NT2/D1 (cell line): Measurements from ENCODE around the gene ITGAL.
"Not testable (repeated sequence)": the region's sequence is repeated elsewhere in the genome, so short reads cannot be mapped to it uniquely, and the experiment has no call there.

Experiments
- DNase-seq: peaks from one replicate; pipeline ENCODE4 v3.0.0-alpha.2; 2011; ENCODE audit warnings: low read depth, low spot score
- H3K27me3 ChIP-seq: 2 replicates; pipeline ENCODE4 v1.6.0; 2011; ENCODE audit warnings: mild to moderate bottlenecking; ENCODE audit not compliant: insufficient read length, insufficient read depth
- H3K36me3 ChIP-seq: 2 replicates; pipeline ENCODE4 v1.6.1; 2011; ENCODE audit warnings: mild to moderate bottlenecking, low read length, mixed read lengths; ENCODE audit not compliant: insufficient read depth, insufficient read length
- H3K4me1 ChIP-seq: 2 replicates; pipeline ENCODE4 v1.5.1; 2011; ENCODE audit not compliant: insufficient read depth, insufficient read length
- H3K4me3 ChIP-seq: 2 replicates; pipeline ENCODE4 v1.5.1; 2011; ENCODE audit warnings: low read depth; ENCODE audit not compliant: insufficient read length
- H3K9ac ChIP-seq: 2 replicates; pipeline ENCODE4 v1.6.0; 2011; ENCODE audit warnings: low read depth; ENCODE audit not compliant: insufficient read length
- H3K9me3 ChIP-seq: 2 replicates; pipeline ENCODE4 v1.5.1; 2011; ENCODE audit warnings: mild to moderate bottlenecking, low read length; ENCODE audit not compliant: insufficient read depth
- SUZ12 ChIP-seq: IDR thresholded peaks from 2 replicates; pipeline ENCODE4 v1.6.1; 2011; ENCODE audit not compliant: insufficient read length, insufficient read depth; ENCODE audit errors: extremely low read depth
- YY1 ChIP-seq: IDR thresholded peaks from 2 replicates; pipeline ENCODE4 v1.6.1; 2011; ENCODE audit not compliant: insufficient read length, insufficient read depth
- ZNF274 ChIP-seq: IDR thresholded peaks from 2 replicates; pipeline ENCODE4 v1.6.1; 2011; ENCODE audit warnings: mild to moderate bottlenecking, low read depth, low read length

ITGAL gene

DNA sequence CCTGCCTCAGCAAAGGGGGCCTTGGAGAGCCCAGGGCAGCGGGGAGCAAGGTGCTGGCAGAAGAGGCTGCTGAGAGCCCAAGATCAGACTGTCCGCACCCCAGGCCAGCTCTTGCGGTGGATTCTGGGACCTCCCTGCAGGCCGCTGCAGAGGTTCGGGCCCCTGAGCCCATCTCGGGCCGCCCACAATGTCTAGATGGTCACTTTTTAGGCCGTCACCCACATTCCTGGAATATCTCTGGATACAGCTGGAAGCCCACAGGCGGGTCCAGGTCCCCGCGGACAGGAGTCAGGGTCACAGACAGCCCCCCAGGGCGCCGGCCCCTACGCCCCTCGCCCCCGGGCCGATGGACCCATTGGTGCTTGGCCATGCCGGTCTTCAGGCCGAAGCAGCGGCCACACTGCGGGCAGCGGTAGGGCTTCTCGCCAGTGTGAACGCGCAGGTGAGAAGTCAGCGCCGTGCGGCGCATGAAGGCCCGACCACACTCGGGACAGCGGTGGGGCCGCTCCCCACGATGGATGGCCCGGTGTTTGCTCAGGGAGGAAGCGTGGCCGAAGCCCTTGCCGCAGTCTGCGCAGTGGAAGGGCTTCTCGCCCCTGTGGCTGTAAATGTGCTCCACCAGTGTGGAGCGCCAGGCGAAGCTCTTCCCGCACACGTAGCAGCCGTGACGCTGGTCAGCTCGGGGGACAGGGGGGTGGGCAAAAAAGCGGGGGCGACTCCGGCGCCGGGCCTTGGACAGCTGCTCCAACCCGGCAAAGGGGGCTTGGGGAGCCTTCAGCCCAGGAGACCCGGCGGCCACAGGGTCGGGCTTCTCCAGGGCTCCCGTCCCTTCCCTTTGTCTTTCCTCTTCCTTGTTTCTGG is 60.0 kb downstream of the ITGAL start:
- no peak for TF ChIP-seq ZNF274
- TF ChIP-seq YY1 = no peak
- TF ChIP-seq SUZ12 = no peak
- H3K4me1 ChIP-seq = peaks cover 7% of the 10 kb centered on the region
- no peak overlapping the region for H3K4me3 ChIP-seq
- peak overlapping the region; percentile 51 for H3K9ac ChIP-seq
- no peaks in the 10 kb centered on the region for H3K27me3 ChIP-seq
- no peaks in the 10 kb centered on the region for H3K9me3 ChIP-seq
- peaks cover 35% of the 10 kb centered on the region for H3K36me3 ChIP-seq
- DNase-seq = no peak

DNA sequence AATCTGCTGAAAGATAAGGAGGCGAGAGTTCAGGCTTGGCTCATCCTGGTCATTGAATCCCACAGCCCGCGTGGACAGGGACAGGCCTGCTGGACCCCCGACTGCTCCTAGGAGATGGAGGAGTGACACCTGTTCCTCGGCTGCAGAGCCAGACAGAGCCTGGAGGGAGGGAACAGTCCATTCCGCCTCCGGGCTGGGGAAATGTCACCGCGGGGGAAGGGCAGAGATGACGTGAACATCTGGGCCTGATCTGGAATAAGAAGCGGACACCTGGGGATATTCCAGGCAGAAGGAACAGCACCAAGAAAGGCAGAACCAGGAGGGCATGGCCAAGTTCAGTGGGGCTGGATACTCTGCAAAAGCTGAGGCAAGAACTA is 60.6 kb downstream of the ITGAL start:
- H3K27me3 ChIP-seq = no peaks in the 10 kb centered on the region
- TF ChIP-seq SUZ12 = no peak
- TF ChIP-seq YY1 = no peak
- TF ChIP-seq ZNF274 = no peak
- peaks cover 7% of the 10 kb centered on the region for H3K4me1 ChIP-seq
- DNase-seq = no peak
- H3K36me3 ChIP-seq = peaks cover 35% of the 10 kb centered on the region
- no peak overlapping the region for H3K4me3 ChIP-seq
- peak overlapping the region; percentile 51 for H3K9ac ChIP-seq
- H3K9me3 ChIP-seq = no peaks in the 10 kb centered on the region

DNA sequence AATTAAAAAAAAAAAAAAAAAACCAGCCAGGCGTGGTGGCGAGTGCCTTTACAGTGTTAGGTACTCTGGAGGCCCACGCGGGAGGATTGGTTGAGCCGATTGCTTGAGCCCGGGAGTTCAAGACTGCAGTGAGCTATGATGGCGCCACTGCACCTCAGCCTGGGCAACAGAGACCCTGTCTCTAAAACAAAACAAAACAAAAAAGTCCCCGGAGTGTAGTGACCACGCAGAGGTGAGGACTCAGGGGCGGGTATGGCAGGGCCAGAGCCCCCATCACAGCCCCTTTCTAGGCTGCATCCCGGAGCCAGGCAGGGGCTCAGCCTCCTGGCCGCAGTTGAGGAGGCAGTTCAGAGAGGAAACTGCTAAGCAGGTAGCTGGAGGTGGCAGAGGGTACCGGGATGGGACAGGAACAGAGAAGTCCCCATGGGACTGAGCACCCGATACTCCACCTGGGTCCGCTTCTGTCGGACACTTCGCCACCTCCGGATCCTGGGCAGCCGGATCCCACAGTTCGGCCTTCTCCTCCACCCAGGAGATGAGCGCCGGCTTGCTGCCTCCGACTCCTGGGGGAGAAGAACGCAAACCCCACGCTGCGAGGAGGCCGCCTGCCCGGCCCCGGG is 61.3 kb downstream of the ITGAL start:
- peaks cover 35% of the 10 kb centered on the region for H3K36me3 ChIP-seq

DNA sequence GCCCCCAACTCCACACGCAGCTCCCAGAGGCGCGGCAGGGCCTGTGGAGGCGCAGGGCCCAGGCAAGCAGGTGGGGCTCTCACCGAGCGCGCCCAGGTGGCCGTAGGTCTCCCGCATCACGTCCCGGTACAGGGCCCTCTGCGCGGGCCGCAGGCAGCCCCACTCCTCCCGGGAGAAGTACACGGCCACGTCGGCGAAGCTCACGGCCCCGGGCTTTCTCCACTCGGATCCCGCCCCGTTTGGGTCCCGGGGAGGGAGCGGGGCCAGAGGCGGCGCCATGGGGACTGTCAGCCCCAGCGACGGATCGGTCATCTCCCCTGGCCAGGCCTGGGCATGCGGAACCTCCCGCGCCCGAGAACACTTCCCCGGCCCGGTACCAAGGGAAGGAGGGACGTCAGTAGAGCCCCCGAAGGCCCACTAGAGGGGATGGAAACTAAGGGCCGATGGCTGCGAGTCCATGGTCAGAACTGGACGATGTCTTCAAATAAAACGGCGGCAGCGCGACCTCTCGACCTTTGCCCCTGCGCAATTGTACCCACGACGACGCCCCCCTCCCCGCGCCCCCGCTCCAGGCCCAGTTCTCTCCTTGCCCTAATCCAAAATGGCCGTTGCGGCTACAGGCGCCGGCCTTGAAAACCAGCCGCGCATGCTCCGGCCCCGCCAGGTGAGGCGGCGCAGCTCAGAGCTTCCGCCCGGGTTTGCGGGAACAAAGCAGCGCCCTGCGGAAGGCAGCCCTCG is 62.0 kb downstream of the ITGAL start, which contains the start of gene ZNF747:
Gene ZNF747 (minus strand): TSS at position 491 of the 738 bp plus-strand sequence. CDS start 179 bp downstream, at position 312.
- TF ChIP-seq ZNF274 = no peak
- TF ChIP-seq YY1 = peak; percentile 98
- TF ChIP-seq SUZ12 = no peak
- H3K27me3 ChIP-seq = no peaks in the 10 kb centered on the region
- peaks cover 2% of the 10 kb centered on the region for H3K4me1 ChIP-seq
- peak; percentile 77 for DNase-seq
- H3K9me3 ChIP-seq = no peaks in the 10 kb centered on the region
- H3K36me3 ChIP-seq = peaks cover 40% of the 10 kb centered on the region
- peak within 1 kb of the TSS; percentile 99 for H3K9ac ChIP-seq
- peak within 1 kb of the TSS; percentile 85 for H3K4me3 ChIP-seq

More for the DNA sequence above, 61.3 kb downstream of the ITGAL start:
- no peak for TF ChIP-seq YY1
- no peak for TF ChIP-seq SUZ12
- no peak for TF ChIP-seq ZNF274
- Histone ChIP-seq H3K4me1 (peaks cover 6% of the 10 kb centered on the region), H3K9ac (peak overlapping the region; percentile 93), H3K27me3 (no peaks in the 10 kb centered on the region), H3K4me3 (peak overlapping the region; percentile 85), H3K9me3 (no peaks in the 10 kb centered on the region)
- no peak for DNase-seq

DNA sequence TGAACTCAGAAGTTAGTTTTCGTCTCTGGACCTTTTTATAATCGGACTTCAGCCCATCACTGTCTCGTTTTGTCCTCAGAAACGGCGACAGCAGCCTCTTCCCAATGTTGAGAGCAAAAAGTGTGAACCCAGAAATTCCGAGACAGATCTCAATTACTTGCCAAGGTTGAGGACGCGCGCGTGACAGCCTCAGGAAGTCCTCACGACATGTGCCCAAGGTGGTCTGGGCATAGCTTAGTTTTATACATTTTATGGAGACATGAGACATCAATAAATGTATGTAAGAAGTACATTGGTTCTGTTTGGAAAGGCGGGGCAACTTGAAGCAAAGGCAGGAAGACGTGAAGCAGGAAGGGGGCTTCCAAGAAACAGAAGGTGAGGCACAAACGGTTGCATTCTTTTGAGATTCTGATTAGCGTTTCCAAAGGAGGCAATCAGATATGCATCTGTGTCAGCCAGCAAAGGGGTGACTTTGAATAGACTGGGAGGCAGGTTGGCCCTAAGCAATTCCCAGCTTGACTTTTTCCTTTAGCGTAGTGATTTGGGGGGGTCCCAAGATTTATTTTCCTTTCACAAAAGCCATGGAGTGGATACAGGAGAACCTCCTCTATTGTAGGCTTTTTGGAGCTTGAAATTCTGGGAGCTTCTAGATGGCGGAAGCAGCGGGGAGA is 62.7 kb downstream of the ITGAL start:
- H3K9me3 ChIP-seq = no peaks in the 10 kb centered on the region
- no peaks in the 10 kb centered on the region for H3K27me3 ChIP-seq
- peak; percentile 79 for DNase-seq
- H3K4me1 ChIP-seq = peaks cover 4% of the 10 kb centered on the region
- H3K9ac ChIP-seq = peak overlapping the region; percentile 99
- TF ChIP-seq SUZ12 = no peak
- TF ChIP-seq ZNF274 = no peak
- TF ChIP-seq YY1 = no peak
- H3K4me3 ChIP-seq = peak overlapping the region; percentile 85
- peaks cover 43% of the 10 kb centered on the region for H3K36me3 ChIP-seq

DNA sequence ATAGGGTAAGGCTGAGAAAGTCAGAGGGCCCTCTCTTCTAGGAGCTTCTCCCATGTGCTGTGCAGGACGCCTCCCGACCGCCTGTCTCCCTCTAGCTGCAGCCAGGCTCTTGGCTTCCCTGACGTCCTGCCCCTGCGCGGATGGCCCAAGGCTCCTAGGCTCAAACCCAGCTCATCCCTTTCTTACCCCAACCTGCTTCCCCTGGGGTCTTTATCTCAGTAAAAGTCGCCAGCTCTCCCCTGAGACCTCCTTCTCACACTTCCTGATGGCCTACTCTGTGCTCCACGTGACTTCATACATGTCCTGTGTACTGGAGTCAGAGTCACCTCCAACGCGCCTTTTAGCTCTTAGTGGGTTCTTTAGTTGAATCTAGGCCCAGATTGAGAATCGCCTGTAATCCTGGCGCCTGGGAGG is 63.2 kb downstream of the ITGAL start:
- peak; percentile 70 for DNase-seq
- peaks cover 38% of the 10 kb centered on the region for H3K36me3 ChIP-seq

DNA sequence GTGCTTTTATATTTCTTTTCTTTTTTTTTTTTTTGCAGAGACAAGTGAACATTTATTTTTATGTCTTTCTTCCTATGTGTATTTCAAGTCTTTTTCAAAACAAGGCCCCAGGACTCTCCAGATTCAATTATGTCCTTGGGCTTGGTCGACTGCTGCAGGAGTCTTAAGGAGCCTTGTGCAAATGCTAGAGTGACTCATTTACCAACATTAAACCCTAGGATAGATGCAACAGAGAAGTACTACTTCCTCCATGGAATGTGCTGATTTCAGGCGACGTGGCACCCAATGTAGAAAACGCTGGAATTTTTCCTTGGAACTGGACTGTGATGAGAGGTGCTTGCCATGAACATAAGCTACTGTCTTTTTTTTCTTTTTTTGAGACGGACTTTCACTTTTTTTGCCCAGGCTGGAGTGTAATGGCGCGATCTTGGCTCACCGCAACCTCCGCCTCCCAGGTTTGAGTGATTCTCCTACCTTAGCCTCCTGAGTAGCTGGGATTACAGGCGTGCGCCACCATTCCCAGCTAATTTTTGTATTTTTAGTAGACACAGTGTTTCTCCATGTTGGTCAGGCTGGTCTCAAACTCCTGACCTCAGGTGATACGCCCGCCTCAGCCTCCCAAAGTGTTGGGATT is 64.0 kb downstream of the ITGAL start:
- H3K27me3 ChIP-seq, H3K9me3 ChIP-seq, H3K4me3 ChIP-seq, H3K4me1 ChIP-seq, DNase-seq: not testable (repeated sequence)
- H3K9ac ChIP-seq = peak overlapping the region; percentile 99
- peaks cover 31% of the 10 kb centered on the region for H3K36me3 ChIP-seq

More for the DNA sequence above, 63.2 kb downstream of the ITGAL start:
- H3K4me1 ChIP-seq = peaks cover 4% of the 10 kb centered on the region
- TF ChIP-seq YY1 (no peak), SUZ12 (no peak), ZNF274 (no peak)
- no peaks in the 10 kb centered on the region for H3K27me3 ChIP-seq
- H3K9me3 ChIP-seq = no peaks in the 10 kb centered on the region
- peak overlapping the region; percentile 85 for H3K4me3 ChIP-seq
- peak overlapping the region; percentile 99 for H3K9ac ChIP-seq
